Lower leg skin (tissue), 3 donors: ENCODE measurements around the gene ELSPBP1.
"Not testable (repeated sequence)": the region's sequence is repeated elsewhere in the genome, so short reads cannot be mapped to it uniquely, and the experiment has no call there.

ENCODE experiments used
- CTCF ChIP-seq, 3 donors: fragments of 450-650 bp; IDR thresholded peaks; one replicate each; pipeline ENCODE4 v1.5.1; 2016; ENCODE audit warnings: antibody characterized with exemption in 3 of 3, mild to moderate bottlenecking in 3 of 3, moderate library complexity in 2 of 3
- POLR2A ChIP-seq, 2 donors: fragments of 450-650 bp; IDR thresholded peaks; one replicate each; pipeline ENCODE4 v1.6.1; 2016 to 2017; ENCODE audit warnings: antibody characterized with exemption in 2 of 2, mild to moderate bottlenecking in 1 of 2, moderate library complexity in 1 of 2

- not testable (repeated sequence) for TF ChIP-seq POLR2A, CTCF (IDR thresholded peaks at IDR 0.05)
These were observed 42.3 kb upstream of the ELSPBP1 start for GRCh38 chr19:47952132-47952531.
